ENCODE data around the gene NFYC.

- no peak for TF ChIP-seq EZH2 (IDR thresholded peaks at IDR 0.05; ENCODE audit: borderline replicate concordance, low read depth, low read length, severe bottlenecking)
- TF ChIP-seq, protein P1, sequence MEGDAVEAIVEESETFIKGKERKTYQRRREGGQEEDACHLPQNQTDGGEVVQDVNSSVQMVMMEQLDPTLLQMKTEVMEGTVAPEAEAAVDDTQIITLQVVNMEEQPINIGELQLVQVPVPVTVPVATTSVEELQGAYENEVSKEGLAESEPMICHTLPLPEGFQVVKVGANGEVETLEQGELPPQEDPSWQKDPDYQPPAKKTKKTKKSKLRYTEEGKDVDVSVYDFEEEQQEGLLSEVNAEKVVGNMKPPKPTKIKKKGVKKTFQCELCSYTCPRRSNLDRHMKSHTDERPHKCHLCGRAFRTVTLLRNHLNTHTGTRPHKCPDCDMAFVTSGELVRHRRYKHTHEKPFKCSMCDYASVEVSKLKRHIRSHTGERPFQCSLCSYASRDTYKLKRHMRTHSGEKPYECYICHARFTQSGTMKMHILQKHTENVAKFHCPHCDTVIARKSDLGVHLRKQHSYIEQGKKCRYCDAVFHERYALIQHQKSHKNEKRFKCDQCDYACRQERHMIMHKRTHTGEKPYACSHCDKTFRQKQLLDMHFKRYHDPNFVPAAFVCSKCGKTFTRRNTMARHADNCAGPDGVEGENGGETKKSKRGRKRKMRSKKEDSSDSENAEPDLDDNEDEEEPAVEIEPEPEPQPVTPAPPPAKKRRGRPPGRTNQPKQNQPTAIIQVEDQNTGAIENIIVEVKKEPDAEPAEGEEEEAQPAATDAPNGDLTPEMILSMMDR (IDR thresholded peaks at IDR 0.05; ENCODE audit: borderline replicate concordance, extremely low read depth, low read length, poor library complexity, severe bottlenecking) = no peak
These were observed 43.6 kb downstream of the NFYC start for GRCh38 chr1:40734882-40735628.

Data from DND-41 (cell line).